Stimulated activated CD8-positive, alpha-beta memory T cell treated with anti-CD3 and anti-CD28 coated beads, Interleukin-4, amount 100 ng/mL, for 1 hour (primary cell): ENCODE data around the gene PMPCB.
A peak's percentile ranks its signal among the peaks of the same experiment; 100 is the strongest.

Experiments used
- DNase-seq, 2 donors: peaks; one replicate each; pipeline ENCODE4 v3.0.0-alpha.2; 2020; ENCODE audit warnings: low read depth in 2 of 2, low spot score in 1 of 2

Gene PMPCB

GRCh38 chr7:103317009-103317408 lies 19.8 kb downstream of the PMPCB start:
- no peak for DNase-seq

- DNase-seq, result no peak
These were observed 28.5 kb downstream of the PMPCB start for GRCh38 chr7:103325744-103326143.

GRCh38 chr7:103336761-103337160 lies 39.5 kb downstream of the PMPCB start:
- no peak for DNase-seq

GRCh38 chr7:103338864-103339263 lies 41.6 kb downstream of the PMPCB start:
- DNase-seq, result no peak

GRCh38 chr7:103341466-103341865 lies 44.2 kb downstream of the PMPCB start:
- DNase-seq, result no peak

- no peak for DNase-seq
These were observed 46.1 kb downstream of the PMPCB start for GRCh38 chr7:103343332-103343731.

- no peak for DNase-seq
These were observed 46.7 kb downstream of the PMPCB start for GRCh38 chr7:103343758-103344452.

- DNase-seq, result peak; percentile 57 to 69
These were observed 47.4 kb downstream of the PMPCB start, which contains the start of gene DNAJC2 for GRCh38 chr7:103344453-103345149. Gene DNAJC2 (minus strand): TSS chr7:103344767. CDS start chr7:103344622, 145 bp downstream.

- no peak for DNase-seq
These were observed 49.2 kb downstream of the PMPCB start for GRCh38 chr7:103346396-103346795.

GRCh38 chr7:103347507-103348267 lies 50.5 kb downstream of the PMPCB start, which contains the start of gene PSMC2:
Gene PSMC2 (plus strand): TSS chr7:103347643. CDS start chr7:103347712, 69 bp downstream.
- DNase-seq, result peak; percentile 49 to 72

- no peak for DNase-seq
These were observed 51.2 kb downstream of the PMPCB start for GRCh38 chr7:103348452-103348851.

GRCh38 chr7:103348959-103349358 lies 51.7 kb downstream of the PMPCB start:
- DNase-seq, result no peak

GRCh38 chr7:103349805-103350204 lies 52.6 kb downstream of the PMPCB start:
- no peak for DNase-seq
